Neural progenitor cell (in vitro differentiated cells): ENCODE measurements around the gene CSF3R. TPM values are rescaled to one million over a fixed set of nuclear protein-coding genes. Genes with fewer than 3 reads are reported as not detected.
A peak's percentile ranks its signal among the peaks of the same experiment; 100 is the strongest.

ENCODE experiments used
- DNase-seq: peaks from one replicate; pipeline ENCODE4 v3.0.0-alpha.2; 2016; ENCODE audit warnings: low spot score
- H2AFZ ChIP-seq: fragments of 200-600 bp; sonication (generic); replicated peaks from 2 replicates; pipeline ENCODE4 v1.6.1; 2016; ENCODE audit warnings: antibody characterized with exemption
- H3F3A ChIP-seq: fragments of 200-600 bp; sonication (generic); 2 replicates; pipeline ENCODE4 v1.6.1; 2016; ENCODE audit warnings: antibody characterized with exemption, low read depth
- H3K27ac ChIP-seq: fragments of 200-600 bp; sonication (generic); 2 replicates; pipeline ENCODE4 v1.5.1; 2016; ENCODE audit warnings: mild to moderate bottlenecking
- H3K27me3 ChIP-seq: fragments of 200-600 bp; sonication (generic); 2 replicates; pipeline ENCODE4 v1.6.1; 2016; ENCODE audit warnings: mild to moderate bottlenecking, moderate library complexity
- H3K36me3 ChIP-seq: fragments of 200-600 bp; sonication (generic); 2 replicates; pipeline ENCODE4 v1.5.1; 2016
- H3K4me1 ChIP-seq: fragments of 200-600 bp; sonication (generic); 2 replicates; pipeline ENCODE4 v1.6.1; 2016; ENCODE audit warnings: mixed run types
- H3K4me2 ChIP-seq: fragments of 200-600 bp; sonication (generic); 2 replicates; pipeline ENCODE4 v1.6.1; 2016
- H3K4me3 ChIP-seq: fragments of 200-600 bp; sonication (generic); 2 replicates; pipeline ENCODE4 v1.5.1; 2016
- H3K79me2 ChIP-seq: fragments of 200-600 bp; sonication (generic); 2 replicates; pipeline ENCODE4 v1.6.1; 2016; ENCODE audit warnings: low read depth
- H3K9ac ChIP-seq: fragments of 200-600 bp; sonication (generic); 2 replicates; pipeline ENCODE4 v1.6.1; 2016
- H3K9me3 ChIP-seq: fragments of 200-600 bp; sonication (generic); 2 replicates; pipeline ENCODE4 v1.5.1; 2016; ENCODE audit warnings: low read depth
- H4K20me1 ChIP-seq: fragments of 200-600 bp; sonication (generic); 2 replicates; pipeline ENCODE4 v1.6.1; 2016; ENCODE audit warnings: low read depth
- H3K27ac Mint-ChIP-seq: 3 replicates; pipeline ENCODE4 v1.8.0; 2021; ENCODE audit warnings: mixed read lengths
- H3K27me3 Mint-ChIP-seq: 2 replicates; pipeline ENCODE4 v1.8.0; 2022; ENCODE audit warnings: low read depth, mild to moderate bottlenecking, inconsistent platforms, moderate library complexity, mixed read lengths; ENCODE audit not compliant: insufficient read depth
- H3K36me3 Mint-ChIP-seq: 3 replicates; pipeline ENCODE4 v1.8.0; 2021; ENCODE audit warnings: mixed read lengths
- H3K4me1 Mint-ChIP-seq: 3 replicates; pipeline ENCODE4 v1.8.0; 2021; ENCODE audit warnings: mixed read lengths
- H3K4me3 Mint-ChIP-seq: 3 replicates; pipeline ENCODE4 v1.8.0; 2021; ENCODE audit warnings: mild to moderate bottlenecking, moderate library complexity, mixed read lengths
- H3K9me3 Mint-ChIP-seq: 3 replicates; pipeline ENCODE4 v1.8.0; 2020; ENCODE audit warnings: mixed read lengths
- CTCF ChIP-seq: fragments of 200-600 bp; sonication (generic); IDR thresholded peaks from 2 replicates; pipeline ENCODE4 v1.5.1; 2017; ENCODE audit warnings: antibody characterized with exemption, mild to moderate bottlenecking
- EZH2 ChIP-seq: fragments of 200-600 bp; sonication (generic); IDR thresholded peaks from 2 replicates; pipeline ENCODE4 v1.6.1; 2017; ENCODE audit warnings: antibody characterized with exemption, mild to moderate bottlenecking, moderate library complexity
- EZH2phosphoT487 ChIP-seq: fragments of 200-600 bp; sonication (generic); IDR thresholded peaks from 2 replicates; pipeline ENCODE4 v1.6.1; 2017; ENCODE audit warnings: antibody characterized with exemption
- total RNA-seq: library from RNA; depleted of rRNA; stranded (reverse); fragments of >200 nt; gene quantifications from 2 replicates; pipeline ENCODE4 v1.2.3, GENCODE V29; 2015; ENCODE audit warnings: low replicate concordance

Gene CSF3R
- total RNA-seq, 1 donor from 2014 or later = not detected

- H3K9me3 ChIP-seq = no peaks in the 10 kb centered on the region
- no peaks in the 10 kb centered on the region for H3K36me3 ChIP-seq
- H3K4me1 ChIP-seq = no peaks in the 10 kb centered on the region
- no peaks in the 10 kb centered on the region for H3K27me3 ChIP-seq
- no peaks in the 10 kb centered on the region for H3K9me3 Mint-ChIP-seq
- H3K4me1 Mint-ChIP-seq = peaks cover 27% of the 10 kb centered on the region
- no peaks in the 10 kb centered on the region for H3K27me3 Mint-ChIP-seq
- no peak overlapping the region for H3K27ac ChIP-seq
- peaks cover 11% of the 10 kb centered on the region for H3F3A ChIP-seq
- no peak for TF ChIP-seq EZH2
- no peak for TF ChIP-seq EZH2phosphoT487
- TF ChIP-seq CTCF = no peak
- no peaks in the 10 kb centered on the region for H3K79me2 ChIP-seq
- no peak overlapping the region for H3K9ac ChIP-seq
- no peak overlapping the region for H3K4me2 ChIP-seq
- H3K4me3 ChIP-seq = no peak overlapping the region
- H3K27ac Mint-ChIP-seq = no peak overlapping the region
- H4K20me1 ChIP-seq = no peaks in the 10 kb centered on the region
- no peak overlapping the region for H3K4me3 Mint-ChIP-seq
- H2AFZ ChIP-seq = no peak overlapping the region
- DNase-seq = no peak
- peaks cover 2% of the 10 kb centered on the region for H3K36me3 Mint-ChIP-seq
Measured at GRCh38 chr1:36453051-36453450, 29.7 kb downstream of the CSF3R start.

- Histone ChIP-seq H3K79me2 (no peaks in the 10 kb centered on the region), H3K4me1 (no peaks in the 10 kb centered on the region), H3K36me3 (no peaks in the 10 kb centered on the region), H4K20me1 (no peaks in the 10 kb centered on the region), H3K27ac (peak overlapping the region; percentile 69), H3F3A (peaks cover 11% of the 10 kb centered on the region), H3K4me3 (peak overlapping the region; percentile 58), H3K27me3 (no peaks in the 10 kb centered on the region), H3K9me3 (no peaks in the 10 kb centered on the region), H3K4me2 (peak overlapping the region; percentile 80), H2AFZ (peak overlapping the region; percentile 60), H3K9ac (peak overlapping the region; percentile 46)
- Mint-ChIP-seq H3K4me3 (peak overlapping the region; percentile 96), H3K4me1 (peaks cover 32% of the 10 kb centered on the region), H3K27me3 (no peaks in the 10 kb centered on the region), H3K27ac (peak overlapping the region; percentile 96), H3K9me3 (no peaks in the 10 kb centered on the region), H3K36me3 (peaks cover 4% of the 10 kb centered on the region)
- TF ChIP-seq CTCF (no peak), EZH2 (no peak), EZH2phosphoT487 (no peak)
- no peak for DNase-seq
Measured at GRCh38 chr1:36450919-36451305, 31.8 kb downstream of the CSF3R start.

- no peaks in the 10 kb centered on the region for H3K36me3 ChIP-seq
- H3K9me3 ChIP-seq = no peaks in the 10 kb centered on the region
- no peaks in the 10 kb centered on the region for H3K79me2 ChIP-seq
- peak within 1 kb of the TSS; percentile 69 for H3K27ac ChIP-seq
- H3F3A ChIP-seq = peaks cover 11% of the 10 kb centered on the region
- Mint-ChIP-seq H3K27me3 (no peaks in the 10 kb centered on the region), H3K4me1 (peaks cover 32% of the 10 kb centered on the region), H3K27ac (peak within 1 kb of the TSS; percentile 98), H3K36me3 (peaks cover 4% of the 10 kb centered on the region), H3K9me3 (no peaks in the 10 kb centered on the region), H3K4me3 (peak within 1 kb of the TSS; percentile 96)
- peak within 1 kb of the TSS; percentile 60 for H2AFZ ChIP-seq
- H3K27me3 ChIP-seq = no peaks in the 10 kb centered on the region
- peak within 1 kb of the TSS; percentile 58 for H3K4me3 ChIP-seq
- TF ChIP-seq CTCF = no peak
- TF ChIP-seq EZH2 = no peak
- TF ChIP-seq EZH2phosphoT487 = no peak
- peak; percentile 98 for DNase-seq
- H3K9ac ChIP-seq = peak within 1 kb of the TSS; percentile 46
- no peaks in the 10 kb centered on the region for H4K20me1 ChIP-seq
- no peaks in the 10 kb centered on the region for H3K4me1 ChIP-seq
- H3K4me2 ChIP-seq = peak within 1 kb of the TSS; percentile 80
Measured at GRCh38 chr1:36450270-36450918, 32.3 kb downstream of the CSF3R start, which contains the start of gene OSCP1. Gene OSCP1, minus strand, starts transcription at chr1:36450451. Its CDS starts 82 bp downstream, at chr1:36450369.
